GM12878 (cell line): ENCODE data around the gene TTC16. TPM values are rescaled to one million over a fixed set of nuclear protein-coding genes. Genes with fewer than 3 reads are reported as not detected.

Experiments
- ATAC-seq: fragments of 200-7000 bp; cut with Tn5 transposase; 3 replicates; pipeline ENCODE4 v1.9.1; 2020; ENCODE audit warnings: mild to moderate bottlenecking, moderate library complexity
- BruUV-seq: library from RNA; stranded (reverse); fragments of 400-500 nt; replicated peaks from 2 replicates; lab custom pipeline; 2021; lab: Mats Ljungman, UMichigan
- CTCF ChIA-PET: fragments of 300-600 bp; sonication (Branson Sonifier 250); formaldehyde crosslinking; extraction: SDS; loops from one replicate; lab custom pipeline; 2021; ENCODE audit warnings: inconsistent platforms; lab: Yijun Ruan, JAX
- POLR2A ChIA-PET: fragments of 350-600 bp; formaldehyde crosslinking; extraction: SDS; loops from one replicate; lab custom pipeline; 2021; ENCODE audit warnings: inconsistent platforms; lab: Charles Lee
- RAD21 ChIA-PET: fragments of 300-600 bp; sonication (Branson Sonifier 250); formaldehyde crosslinking; loops from one replicate; lab custom pipeline; 2023; ENCODE audit warnings: antibody characterized with exemption; ENCODE audit not compliant: unreplicated experiment; lab: Charles Lee
- SMC1A ChIA-PET: fragments of 300-600 bp; sonication (Branson Sonifier 250); formaldehyde crosslinking; loops from one replicate; lab custom pipeline; 2023; ENCODE audit not compliant: unreplicated experiment, uncharacterized antibody; lab: Charles Lee
- DNase-seq: peaks from one replicate; pipeline ENCODE4 v3.0.0-alpha.2; 2011; ENCODE audit warnings: low read depth, low spot score
- FAIRE-seq: peaks from 3 replicates; lab custom pipeline; 2011; peaks lifted over from hg19 to GRCh38; lab: Jason Lieb, UNC
- H2AFZ ChIP-seq: 2 replicates; pipeline ENCODE4 v1.6.0; 2011; ENCODE audit warnings: low read depth, low read length, control low read depth; ENCODE audit not compliant: control insufficient read depth
- H3K27ac ChIP-seq: 2 replicates; pipeline ENCODE4 v1.5.1; 2011; ENCODE audit warnings: control low read depth; ENCODE audit not compliant: control insufficient read depth, insufficient read depth
- H3K27me3 ChIP-seq, 2 experiments: replicated peaks in 1 of 2; 2 replicates each; pipeline versions ENCODE4 v1.6.0 to v1.6.1; 2011; ENCODE audit warnings: low read length in 1 of 2; ENCODE audit not compliant: control insufficient read depth in 2 of 2, insufficient read depth in 2 of 2
- H3K36me3 ChIP-seq, 2 experiments: 2 replicates each; pipeline ENCODE4 v1.5.1; 2011; ENCODE audit warnings: low read length in 1 of 2; ENCODE audit not compliant: control insufficient read depth in 2 of 2, insufficient read depth in 2 of 2
- H3K4me1 ChIP-seq: 2 replicates; pipeline ENCODE4 v1.6.1; 2011; ENCODE audit warnings: mild to moderate bottlenecking, low read length, moderate library complexity, mixed read lengths; ENCODE audit not compliant: control insufficient read depth, insufficient read depth
- H3K4me2 ChIP-seq: 2 replicates; pipeline ENCODE4 v1.6.0; 2011; ENCODE audit warnings: control low read depth; ENCODE audit not compliant: control insufficient read depth, insufficient read depth
- H3K4me3 ChIP-seq: fragments of 200-600 bp; sonication (generic); 2 replicates; pipeline ENCODE4 v1.5.1; 2016
- H3K79me2 ChIP-seq: 2 replicates; pipeline ENCODE4 v1.6.0; 2011; ENCODE audit warnings: low read length; ENCODE audit not compliant: control insufficient read depth, insufficient read depth
- H3K9ac ChIP-seq: 2 replicates; pipeline ENCODE4 v1.8.0; 2011; ENCODE audit warnings: low read length, control low read depth, mixed read lengths; ENCODE audit not compliant: control insufficient read depth, insufficient read depth
- H3K9me3 ChIP-seq: replicated peaks from 3 replicates; pipeline ENCODE4 v1.5.1; 2011; ENCODE audit warnings: mild to moderate bottlenecking, low read length; ENCODE audit not compliant: control insufficient read depth, insufficient read depth
- H4K20me1 ChIP-seq: 2 replicates; pipeline ENCODE4 v1.6.0; 2011; ENCODE audit not compliant: control insufficient read depth, insufficient read depth
- ATF2 ChIP-seq: IDR thresholded peaks from 2 replicates; pipeline ENCODE4 v1.6.1; 2012; ENCODE audit warnings: low read length, inconsistent platforms
- ATF7 ChIP-seq: fragments of 450-650 bp; IDR thresholded peaks from 2 replicates; pipeline ENCODE4 v1.6.1; 2016; ENCODE audit warnings: low read depth, mild to moderate bottlenecking
- BMI1 ChIP-seq: fragments of 450-650 bp; IDR thresholded peaks from 2 replicates; pipeline ENCODE4 v1.6.1; 2016; ENCODE audit warnings: mild to moderate bottlenecking, moderate library complexity, borderline replicate concordance
- CEBPZ ChIP-seq: fragments of 150-350 bp; IDR thresholded peaks from 2 replicates; pipeline ENCODE4 v1.6.1; 2016; ENCODE audit warnings: low read depth, low read length
- IKZF2 ChIP-seq, 2 experiments: fragments of 450-650 bp; IDR thresholded peaks; 2 replicates each; pipeline ENCODE4 v1.6.1; 2017; ENCODE audit warnings: mild to moderate bottlenecking in 2 of 2, moderate library complexity in 2 of 2
- LARP7 ChIP-seq: fragments of 450-650 bp; IDR thresholded peaks from 2 replicates; pipeline ENCODE4 v1.6.1; 2017; ENCODE audit warnings: mild to moderate bottlenecking
- NFYA ChIP-seq: IDR thresholded peaks from 2 replicates; pipeline ENCODE4 v1.6.1; 2011; ENCODE audit warnings: low read depth, mild to moderate bottlenecking, low read length, improper control_type of control experiment, borderline replicate concordance
- PAX8 ChIP-seq: fragments of 450-650 bp; IDR thresholded peaks from 2 replicates; pipeline ENCODE4 v1.6.1; 2017; ENCODE audit warnings: mild to moderate bottlenecking, moderate library complexity
- POLR2AphosphoS2 ChIP-seq: IDR thresholded peaks from 2 replicates; pipeline ENCODE4 v1.6.1; 2011; ENCODE audit warnings: low read depth, mild to moderate bottlenecking, low read length, improper control_type of control experiment, moderate library complexity
- SMAD5 ChIP-seq: IDR thresholded peaks from 2 replicates; pipeline ENCODE4 v1.6.1; 2016; ENCODE audit warnings: antibody characterized with exemption, low read depth
- SREBF2 ChIP-seq: IDR thresholded peaks from 2 replicates; pipeline ENCODE4 v1.6.1; 2012; ENCODE audit warnings: mild to moderate bottlenecking, low read length
- TAF1 ChIP-seq: IDR thresholded peaks from 2 replicates; pipeline ENCODE4 v1.6.1; 2011; ENCODE audit warnings: mild to moderate bottlenecking, low read depth, low read length, borderline replicate concordance
- TCF12 ChIP-seq: IDR thresholded peaks from 2 replicates; pipeline ENCODE4 v1.6.1; 2011; ENCODE audit warnings: low read depth, mild to moderate bottlenecking, low read length
- USF1 ChIP-seq: IDR thresholded peaks from 2 replicates; pipeline ENCODE4 v1.6.1; 2011; ENCODE audit warnings: borderline replicate concordance, low read depth, mild to moderate bottlenecking, moderate library complexity, mixed read lengths, low read length; ENCODE audit not compliant: insufficient read depth; ENCODE audit errors: extremely low read length
- ZBED1 ChIP-seq: IDR thresholded peaks from 2 replicates; pipeline ENCODE4 v1.6.1; 2016; ENCODE audit warnings: borderline replicate concordance
- ZBTB40 ChIP-seq: fragments of 450-650 bp; IDR thresholded peaks from 2 replicates; pipeline ENCODE4 v1.6.1; 2016; ENCODE audit warnings: mild to moderate bottlenecking, moderate library complexity, borderline replicate concordance
- ZNF24 ChIP-seq: fragments of 450-650 bp; IDR thresholded peaks from 2 replicates; pipeline ENCODE4 v1.6.1; 2017; ENCODE audit warnings: antibody characterized with exemption, mild to moderate bottlenecking
- WGBS: methylation state at CpG from one replicate; pipeline ENCODE4 v1.1.6; 2016; ENCODE audit warnings: low lambda C conversion rate; ENCODE audit not compliant: insufficient replicate concordance, insufficient coverage; ENCODE audit errors: missing lambda C conversion rate; 5-methylcytosine and 5-hydroxymethylcytosine counted together
- in situ Hi-C: fragments of 300-500 bp; cut with MboI; formaldehyde crosslinking; loops from 9 replicates; pipeline ENCODE4 v1.14.3; 2018; ENCODE audit warnings: mixed read lengths
- intact Hi-C: fragments of 100-400 bp; cut with micrococcal nuclease; formaldehyde crosslinking; loops from one replicate; pipeline ENCODE4 v1.14.2; 2022; ENCODE audit not compliant: unreplicated experiment
- polyA plus RNA-seq, 11 experiments: library from polyadenylated mRNA; depleted of rRNA in 4 of 11; unstranded in 6 of 11; stranded (reverse) in 5 of 11; fragments of >200 nt; fragmentation: Nextera tagmentation in 4 of 11; fragmentation: Illumina TruSeq in 1 of 11; extraction: Ambion mirVana in 4 of 11; extraction: Trizol in 1 of 11; gene quantifications; 1 replicate in 1 of 11; 2 replicates in 10 of 11; pipeline versions ENCODE4 v1.2.1 to v1.2.3, GENCODE V29; 2011 to 2016; ENCODE audit warnings: inconsistent platforms in 2 of 11, missing spikeins in 2 of 11, low read depth in 1 of 11
- total RNA-seq, 4 experiments: library from RNA; depleted of rRNA in 3 of 4; stranded (reverse); fragments of >200 nt in 3 of 4; fragmentation: Illumina TruSeq in 1 of 4; extraction: Trizol in 1 of 4; gene quantifications; 2 replicates each; pipeline versions ENCODE4 v1.2.1 to v1.2.3, GENCODE V29; 2013 to 2021

The TTC16 gene
- total and polyA plus RNA-seq, 10 of the 15 experiments (the other 5 are each of a cell fraction or from before 2014, with no cell fraction given), result 0.03 TPM; not detected in 9

GRCh38 chr9:127723013-127723412, 7.1 kb downstream of the TTC16 start:
- ATAC-seq (no peak), FAIRE-seq (no peak), DNase-seq (no peak)
- no peak overlapping the region for H3K9ac ChIP-seq
- no peaks in the 10 kb centered on the region for H3K9me3 ChIP-seq
- SMC1A ChIA-PET, result no interaction called here
- no TSS peak for BruUV-seq
- no peaks in the 10 kb centered on the region for H3K27me3 ChIP-seq
- no peaks in the 10 kb centered on the region for H3K36me3 ChIP-seq
- H3K27ac ChIP-seq, result no peak overlapping the region
- no peaks in the 10 kb centered on the region for H3K4me1 ChIP-seq
- H2AFZ ChIP-seq, result no peak overlapping the region
- H3K4me2 ChIP-seq, result no peak overlapping the region
- 66% methylated on average over 13 of the region's 13 CpGs for WGBS
- in situ Hi-C loops (no loop called here), intact Hi-C loops (no loop called here)
- RAD21 ChIA-PET, result no interaction called here
- POLR2A ChIA-PET, result no interaction called here
- no peaks in the 10 kb centered on the region for H4K20me1 ChIP-seq
- H3K79me2 ChIP-seq, result no peaks in the 10 kb centered on the region
- CTCF ChIA-PET, result no interaction called here
- no peak overlapping the region for H3K4me3 ChIP-seq
- TF ChIP-seq IKZF2 (IDR thresholded peaks at IDR 0.05) (no peak), TCF12 (no peak), TAF1 (no peak), PAX8 (no peak), LARP7 (no peak), CEBPZ (no peak), ZNF24 (no peak), ATF2 (no peak), USF1 (no peak), BMI1 (no peak), SREBF2 (no peak), SMAD5 (no peak), NFYA (no peak), ZBED1 (no peak), POLR2AphosphoS2 (no peak), ATF7 (no peak), ZBTB40 (no peak)
